RWPE1 (cell line): ENCODE data around the gene RAB11B.
A peak's percentile ranks its signal among the peaks of the same experiment; 100 is the strongest.
"Not testable (repeated sequence)": the region's sequence is repeated elsewhere in the genome, so short reads cannot be mapped to it uniquely, and the experiment has no call there.

ENCODE experiments used
- CTCF ChIA-PET: fragments of 350-600 bp; sonication (Branson Sonifier 250); formaldehyde crosslinking; extraction: SDS; loops from one replicate; lab custom pipeline; 2021; lab: Yijun Ruan, JAX
- POLR2A ChIA-PET: fragments of 400-600 bp; formaldehyde crosslinking; extraction: SDS; loops from one replicate; lab custom pipeline; 2020; ENCODE audit warnings: antibody characterized with exemption; ENCODE audit not compliant: low non-redundant PET; lab: Yijun Ruan, JAX
- DNase-seq: peaks from one replicate; pipeline ENCODE4 v3.0.0; 2012; ENCODE audit warnings: low spot score
- H3K27ac ChIP-seq: fragments of 450-650 bp; 2 replicates; pipeline ENCODE4 v1.5.1; 2017
- CTCF ChIP-seq: fragments of 450-650 bp; conservative IDR thresholded peaks from 2 replicates; pipeline ENCODE4 v1.5.1; 2017; ENCODE audit warnings: low read depth, mild to moderate bottlenecking

Gene RAB11B

GRCh38 chr19:8389891-8390616 is at the start of gene RAB11B:
RAB11B (plus strand) TSS chr19:8390360; CDS start chr19:8390417, 57 bp downstream.
- no peak for TF ChIP-seq CTCF
- CTCF ChIA-PET: interaction anchor here (0.6 to 1.1 kb wide), 2 partner anchors 36 to 1839 kb away, joined by 3 to 9 read pairs; no protein-coding TSS in a partner anchor
- peak within 1 kb of the TSS; percentile 96 for H3K27ac ChIP-seq
- DNase-seq: peak; percentile 99
- POLR2A ChIA-PET: interaction anchor here (1.2 kb wide), 1 partner anchor 124 kb away, joined by 5 read pairs; the partner anchor contains the start of gene ZNF414

- POLR2A ChIA-PET, DNase-seq, H3K27ac ChIP-seq: not testable (repeated sequence)
- CTCF ChIA-PET: interaction anchor here (0.6 to 1.6 kb wide), 3 partner anchors 13 to 94 kb away, joined by 3 to 8 read pairs (median 6); no protein-coding TSS in a partner anchor
Observed at GRCh38 chr19:8341504-8341903, 48.7 kb upstream of the RAB11B start.

- DNase-seq: no peak
- POLR2A ChIA-PET: no interaction called here
- TF ChIP-seq CTCF: no peak
- H3K27ac ChIP-seq: no peak overlapping the region
- CTCF ChIA-PET: interaction anchor here (0.6 to 0.9 kb wide), 2 partner anchors 11 to 663 kb away, joined by 5 to 10 read pairs; no protein-coding TSS in a partner anchor
Observed at GRCh38 chr19:8342316-8342683, 47.9 kb upstream of the RAB11B start.

- POLR2A ChIA-PET: no interaction called here
- no peak for TF ChIP-seq CTCF
- H3K27ac ChIP-seq: no peak within 1 kb of the TSS
- DNase-seq: peak; percentile 99
- CTCF ChIA-PET: interaction anchor here (0.6 to 2.2 kb wide), 3 partner anchors 10 to 663 kb away, joined by 5 to 10 read pairs (median 8); no protein-coding TSS in a partner anchor
Observed at GRCh38 chr19:8342684-8343482, 47.3 kb upstream of the RAB11B start, which contains the start of gene KANK3. KANK3 (minus strand) TSS chr19:8343262; CDS start chr19:8337828, 5,434 bp downstream.

GRCh38 chr19:8343483-8343844 is 46.7 kb upstream of the RAB11B start:
- TF ChIP-seq CTCF: no peak
- H3K27ac ChIP-seq: no peak overlapping the region
- no peak for DNase-seq
- ChIA-PET POLR2A (no interaction called here), CTCF (interaction anchor here (2.2 kb wide), 1 partner anchor 11 kb away, joined by 8 read pairs; no protein-coding TSS in a partner anchor)

- POLR2A ChIA-PET: interaction anchor here (0.6 kb wide), 1 partner anchor 61 kb away, joined by 3 read pairs; no protein-coding TSS in a partner anchor
- CTCF ChIA-PET, DNase-seq: not testable (repeated sequence)
Observed at GRCh38 chr19:8349629-8350372, 40.4 kb upstream of the RAB11B start.

More at GRCh38 chr19:8349629-8350372, 40.4 kb upstream of the RAB11B start:
- not testable (repeated sequence) for H3K27ac ChIP-seq
